ENCODE results near the gene ATXN7L3. TPM values are rescaled to one million over a fixed set of nuclear protein-coding genes. Genes with fewer than 3 reads are reported as not detected.
A peak's percentile ranks its signal among the peaks of the same experiment; 100 is the strongest.

Gene ATXN7L3
- total and polyA plus RNA-seq, 12 donors, result 19.6 to 81.4 (median 48.0) TPM

DNA sequence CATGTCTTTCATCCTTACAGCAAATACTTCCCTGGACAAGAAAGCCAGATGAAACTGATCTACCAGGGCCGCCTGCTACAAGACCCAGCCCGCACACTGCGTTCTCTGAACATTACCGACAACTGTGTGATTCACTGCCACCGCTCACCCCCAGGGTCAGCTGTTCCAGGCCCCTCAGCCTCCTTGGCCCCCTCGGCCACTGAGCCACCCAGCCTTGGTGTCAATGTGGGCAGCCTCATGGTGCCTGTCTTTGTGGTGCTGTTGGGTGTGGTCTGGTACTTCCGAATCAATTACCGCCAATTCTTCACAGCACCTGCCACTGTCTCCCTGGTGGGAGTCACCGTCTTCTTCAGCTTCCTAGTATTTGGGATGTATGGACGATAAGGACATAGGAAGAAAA is 9.2 kb downstream of the ATXN7L3 start:
- DNase-seq, result peak in 1 of 7 donors; percentile 60
- WGBS, 4 donors, result 87 to 92% (median 90%) methylated on average over 10 of the region's 10 CpGs
- peaks cover 5 to 22% of the 10 kb centered on the region in 2 donors for H3K4me1 ChIP-seq (replicated peaks in 1 of 2)
- no peak overlapping the region for H3K4me3 ChIP-seq
- H3K27ac ChIP-seq, result no peak overlapping the region
- TF ChIP-seq, protein P1, sequence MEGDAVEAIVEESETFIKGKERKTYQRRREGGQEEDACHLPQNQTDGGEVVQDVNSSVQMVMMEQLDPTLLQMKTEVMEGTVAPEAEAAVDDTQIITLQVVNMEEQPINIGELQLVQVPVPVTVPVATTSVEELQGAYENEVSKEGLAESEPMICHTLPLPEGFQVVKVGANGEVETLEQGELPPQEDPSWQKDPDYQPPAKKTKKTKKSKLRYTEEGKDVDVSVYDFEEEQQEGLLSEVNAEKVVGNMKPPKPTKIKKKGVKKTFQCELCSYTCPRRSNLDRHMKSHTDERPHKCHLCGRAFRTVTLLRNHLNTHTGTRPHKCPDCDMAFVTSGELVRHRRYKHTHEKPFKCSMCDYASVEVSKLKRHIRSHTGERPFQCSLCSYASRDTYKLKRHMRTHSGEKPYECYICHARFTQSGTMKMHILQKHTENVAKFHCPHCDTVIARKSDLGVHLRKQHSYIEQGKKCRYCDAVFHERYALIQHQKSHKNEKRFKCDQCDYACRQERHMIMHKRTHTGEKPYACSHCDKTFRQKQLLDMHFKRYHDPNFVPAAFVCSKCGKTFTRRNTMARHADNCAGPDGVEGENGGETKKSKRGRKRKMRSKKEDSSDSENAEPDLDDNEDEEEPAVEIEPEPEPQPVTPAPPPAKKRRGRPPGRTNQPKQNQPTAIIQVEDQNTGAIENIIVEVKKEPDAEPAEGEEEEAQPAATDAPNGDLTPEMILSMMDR (IDR thresholded peaks at IDR 0.05), result no peak
- TF ChIP-seq POLR2A (IDR thresholded peaks at IDR 0.05), result no peak
- H3K36me3 ChIP-seq (replicated peaks in 1 of 2), result peaks cover 0 to 51% of the 10 kb centered on the region in 2 donors
- H3K9me3 ChIP-seq (replicated peaks in 1 of 3), result no peaks in the 10 kb centered on the region
- intact Hi-C loops (cut with DNase I), result no loop called here
- no peaks in the 10 kb centered on the region for H3K27me3 ChIP-seq

DNA sequence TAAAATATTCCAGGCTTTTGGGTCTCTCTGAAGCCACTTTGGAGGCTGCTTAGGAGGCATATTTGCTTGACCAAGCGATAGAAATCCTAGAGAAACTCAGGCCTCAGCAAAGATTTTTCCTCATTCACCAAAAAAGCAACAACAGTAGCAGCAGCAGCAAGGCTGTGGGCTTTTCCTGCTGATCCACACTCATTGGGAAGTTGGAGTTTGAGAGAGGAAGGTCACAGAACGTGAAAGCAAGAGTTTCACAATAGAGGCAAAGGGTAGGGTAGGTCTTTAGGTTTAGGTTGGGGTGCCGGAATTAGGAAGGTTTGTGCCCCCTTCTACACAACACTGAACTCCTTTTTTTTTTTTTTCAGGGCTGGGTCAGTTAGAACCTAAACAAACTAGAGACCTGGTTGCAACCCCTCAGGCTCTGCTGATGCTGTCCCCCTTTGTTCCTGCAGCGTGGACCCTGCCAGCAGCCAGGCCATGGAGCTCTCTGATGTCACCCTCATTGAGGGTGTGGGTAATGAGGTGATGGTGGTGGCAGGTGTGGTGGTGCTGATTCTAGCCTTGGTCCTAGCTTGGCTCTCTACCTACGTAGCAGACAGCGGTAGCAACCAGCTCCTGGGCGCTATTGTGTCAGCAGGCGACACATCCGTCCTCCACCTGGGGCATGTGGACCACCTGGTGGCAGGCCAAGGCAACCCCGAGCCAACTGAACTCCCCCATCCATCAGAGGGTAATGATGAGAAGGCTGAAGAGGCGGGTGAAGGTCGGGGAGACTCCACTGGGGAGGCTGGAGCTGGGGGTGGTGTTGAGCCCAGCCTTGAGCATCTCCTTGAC is 10.9 kb downstream of the ATXN7L3 start:
- intact Hi-C loops (cut with DNase I), result no loop called here
- Histone ChIP-seq H3K27ac (peak overlapping the region in 2 of 5 donors; percentile 99), H3K4me3 (peak overlapping the region in 1 of 4 donors; percentile 68), H3K27me3 (no peaks in the 10 kb centered on the region), H3K36me3 (replicated peaks in 1 of 2) (peaks cover 0 to 34% of the 10 kb centered on the region in 2 donors), H3K9me3 (replicated peaks in 1 of 3) (no peaks in the 10 kb centered on the region), H3K4me1 (replicated peaks in 1 of 2) (peaks cover 11 to 35% of the 10 kb centered on the region in 2 donors)
- TF ChIP-seq POLR2A (IDR thresholded peaks at IDR 0.05), result no peak
- 67 to 77% (median 77%) methylated on average over 4 to 12 of the region's 12 CpGs for WGBS, 4 donors
- no peak for DNase-seq

DNA sequence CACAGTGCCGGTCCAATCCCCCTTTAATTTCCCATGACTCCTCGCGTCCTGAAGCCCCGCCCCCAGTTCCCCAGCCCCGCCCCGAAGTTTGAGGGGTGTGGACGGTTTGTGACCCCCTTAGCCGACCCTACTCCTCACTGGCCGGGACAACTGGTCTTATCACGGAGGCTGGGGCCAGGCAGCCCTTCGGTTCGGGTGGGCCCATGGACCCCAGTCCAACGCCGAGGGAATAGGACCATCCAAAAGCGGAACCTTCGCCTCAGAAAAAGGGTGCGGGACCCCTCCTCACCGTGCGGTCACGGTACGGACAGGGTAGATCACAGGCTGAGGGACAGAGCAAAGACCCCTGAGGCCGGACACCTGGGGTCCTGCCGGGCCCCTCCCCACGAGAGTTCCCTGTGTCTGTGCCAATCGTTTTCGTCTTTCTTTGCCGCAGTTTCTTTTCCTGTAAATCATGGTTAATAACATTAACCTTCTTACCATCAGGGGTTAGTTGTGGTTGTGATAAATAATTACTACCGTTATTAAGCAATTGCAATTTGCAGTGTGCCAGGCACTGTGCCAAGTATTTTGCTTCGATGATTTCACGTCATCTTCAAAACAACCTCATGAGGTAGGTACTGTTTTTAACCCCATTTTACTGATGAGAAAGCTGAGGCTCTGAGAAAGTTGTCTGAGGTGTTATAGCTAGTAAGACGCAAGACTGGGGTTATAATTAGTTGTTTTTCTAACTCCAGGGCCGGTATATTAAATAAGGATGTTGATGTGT is 12.4 kb downstream of the ATXN7L3 start:
- peak overlapping the region; percentile 84 to 99 (median 98) for H3K27ac ChIP-seq
- H3K4me3 ChIP-seq, result peak overlapping the region; percentile 58 to 94 (median 74)
- no peak for TF ChIP-seq POLR2A (IDR thresholded peaks at IDR 0.05)
- TF ChIP-seq, protein P1 (IDR thresholded peaks at IDR 0.05), result no peak
- peaks cover 0 to 35% of the 10 kb centered on the region in 2 donors for H3K36me3 ChIP-seq (replicated peaks in 1 of 2)
- peak in 5 of 7 donors; percentile 47 to 84 (median 70) for DNase-seq
- no peaks in the 10 kb centered on the region for H3K9me3 ChIP-seq (replicated peaks in 1 of 3)
- H3K4me1 ChIP-seq (replicated peaks in 1 of 2), result peaks cover 11 to 35% of the 10 kb centered on the region in 2 donors
- intact Hi-C loops (cut with DNase I), result no loop called here
- 2% methylated on average over 26 to 32 of the region's 32 CpGs for WGBS, 4 donors
- no peaks in the 10 kb centered on the region for H3K27me3 ChIP-seq

DNA sequence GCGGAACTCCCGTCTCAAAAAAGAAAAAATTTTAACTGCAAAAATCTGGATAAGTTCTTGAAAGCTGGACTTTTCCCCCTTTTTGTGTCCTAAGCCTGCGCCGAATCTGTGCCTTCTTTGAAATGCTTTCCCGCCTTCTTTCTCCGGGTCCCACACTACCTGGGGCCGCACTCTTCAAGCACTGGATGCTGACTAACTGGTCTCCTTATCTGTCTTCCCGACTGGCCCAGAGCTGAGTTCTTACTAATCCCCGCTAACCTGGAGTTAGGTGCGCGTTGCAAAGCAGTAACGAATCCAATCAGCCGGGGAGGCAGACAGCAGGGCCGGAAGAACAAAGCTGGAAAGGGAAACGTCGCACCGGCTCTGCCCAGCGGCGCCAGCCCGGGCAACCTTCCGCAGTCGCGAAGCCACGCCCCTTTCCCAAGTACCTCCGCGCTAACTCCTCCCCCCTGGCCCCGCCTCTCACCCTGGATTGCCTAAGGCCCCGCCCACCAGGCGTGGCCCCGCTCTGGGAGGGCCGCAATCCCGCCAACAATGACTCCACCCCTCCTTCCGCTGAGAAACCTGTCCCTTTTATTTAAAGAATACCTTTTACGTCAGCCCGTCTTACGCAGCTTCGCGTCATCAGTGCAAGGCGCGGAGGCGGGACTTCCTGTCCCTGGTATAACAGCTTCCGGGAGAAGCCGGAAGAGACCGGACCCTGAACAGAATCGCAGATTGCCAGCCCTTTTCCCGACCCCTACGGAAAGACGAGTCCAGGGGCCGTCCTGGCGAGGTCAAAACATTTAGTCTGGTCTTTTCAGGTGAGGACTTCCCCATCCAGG is 13.2 kb downstream of the ATXN7L3 start, which contains the start of gene TMUB2:
TSS of gene TMUB2 (plus strand) at position 666 of the 824 bp plus-strand sequence. CDS start 737 bp downstream, outside the sequence.
- 0 to 1% (median 0%) methylated on average over 31 to 50 of the region's 50 CpGs for WGBS, 4 donors
- H3K4me1 ChIP-seq (replicated peaks in 1 of 2), result peaks cover 11 to 35% of the 10 kb centered on the region in 2 donors

More for the DNA sequence above, 13.2 kb downstream of the ATXN7L3 start, which contains the start of gene TMUB2:
- TF ChIP-seq POLR2A (IDR thresholded peaks at IDR 0.05), result peak; percentile 65 to 89
- TF ChIP-seq, protein P1 (IDR thresholded peaks at IDR 0.05), result no peak
- DNase-seq, result peak; percentile 99 to 100 (median 99)
- no peaks in the 10 kb centered on the region for H3K9me3 ChIP-seq (replicated peaks in 1 of 3)
- H3K27me3 ChIP-seq, result no peaks in the 10 kb centered on the region
- H3K27ac ChIP-seq, result peak within 1 kb of the TSS; percentile 84 to 99 (median 98)
- peaks cover 0 to 43% of the 10 kb centered on the region in 2 donors for H3K36me3 ChIP-seq (replicated peaks in 1 of 2)
- intact Hi-C loops (cut with DNase I), result no loop called here
- peak within 1 kb of the TSS; percentile 58 to 94 (median 74) for H3K4me3 ChIP-seq
